Mesodermal cell (in vitro differentiated cells): Measurements from ENCODE around the gene KIF26B.

ENCODE experiments used
- H3K27ac ChIP-seq: 2 replicates; pipeline ENCODE4 v1.7.0; 2013; ENCODE audit warnings: mild to moderate bottlenecking, low read depth, low read length, moderate library complexity; ENCODE audit not compliant: severe bottlenecking
- H3K36me3 ChIP-seq: 2 replicates; pipeline ENCODE4 v1.7.1; 2013; ENCODE audit warnings: mild to moderate bottlenecking, low read length, moderate library complexity; ENCODE audit not compliant: control insufficient read depth, insufficient read depth
- H3K4me1 ChIP-seq: one replicate; pipeline ENCODE4 v1.7.1; 2013; ENCODE audit warnings: mild to moderate bottlenecking, low read length; ENCODE audit not compliant: insufficient read depth, control insufficient read depth, poor library complexity, severe bottlenecking
- H3K4me3 ChIP-seq: 2 replicates; pipeline ENCODE4 v1.7.0; 2013; ENCODE audit warnings: low read length, control low read depth, mild to moderate bottlenecking; ENCODE audit not compliant: insufficient read depth, poor library complexity, severe bottlenecking; ENCODE audit errors: extremely low read depth
- H3K9me3 ChIP-seq: 2 replicates; pipeline ENCODE4 v1.7.1; 2013; ENCODE audit warnings: mild to moderate bottlenecking, low read length, moderate library complexity; ENCODE audit not compliant: control insufficient read depth
- WGBS, 2 experiments: methylation state at CpG; one replicate each; pipeline ENCODE4 v1.1.5; 2013; ENCODE audit warnings: missing lambda C conversion rate in 2 of 2; ENCODE audit not compliant: insufficient coverage in 2 of 2; 5-methylcytosine and 5-hydroxymethylcytosine counted together

KIF26B gene

DNA sequence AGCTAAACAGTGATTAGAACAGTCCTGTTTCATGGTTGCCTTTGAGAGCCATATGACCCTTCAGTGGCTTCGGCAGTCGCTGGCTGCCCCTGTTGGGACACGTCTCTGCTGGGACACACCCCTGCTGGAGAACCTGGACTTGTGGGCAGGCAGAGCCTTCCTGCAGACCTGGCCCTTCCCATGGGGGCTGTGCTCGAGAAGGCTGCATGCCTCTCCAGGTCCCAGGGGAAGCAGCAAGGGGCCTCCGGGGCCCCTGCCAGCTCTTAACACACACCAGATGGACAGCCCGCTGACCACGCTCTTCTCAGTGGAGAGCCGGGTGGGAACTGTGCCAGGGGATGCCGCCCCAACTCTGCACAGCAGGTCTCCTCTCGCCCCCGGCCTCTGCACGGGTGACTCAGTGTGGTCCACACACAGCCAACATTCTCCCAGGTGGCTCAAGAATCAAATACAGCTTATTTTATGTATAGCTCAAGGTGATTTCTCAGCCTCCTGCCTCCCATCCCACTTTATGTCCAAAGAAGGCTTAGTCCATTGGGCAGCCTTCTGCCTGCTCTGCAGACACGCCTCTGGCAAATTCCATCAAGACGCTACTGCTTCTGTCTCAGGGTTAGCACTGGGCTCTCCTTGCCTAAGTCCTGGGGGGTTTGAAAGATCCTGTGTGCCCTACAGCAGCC is 450.8 kb downstream of the KIF26B start:
- Histone ChIP-seq H3K36me3 (no peaks in the 10 kb centered on the region), H3K27ac (no peak overlapping the region), H3K4me1 (peaks cover 5% of the 10 kb centered on the region), H3K4me3 (no peak overlapping the region), H3K9me3 (no peaks in the 10 kb centered on the region)
- 87 to 88% methylated on average over 7 to 14 of the region's 14 CpGs for WGBS, 2 experiments

DNA sequence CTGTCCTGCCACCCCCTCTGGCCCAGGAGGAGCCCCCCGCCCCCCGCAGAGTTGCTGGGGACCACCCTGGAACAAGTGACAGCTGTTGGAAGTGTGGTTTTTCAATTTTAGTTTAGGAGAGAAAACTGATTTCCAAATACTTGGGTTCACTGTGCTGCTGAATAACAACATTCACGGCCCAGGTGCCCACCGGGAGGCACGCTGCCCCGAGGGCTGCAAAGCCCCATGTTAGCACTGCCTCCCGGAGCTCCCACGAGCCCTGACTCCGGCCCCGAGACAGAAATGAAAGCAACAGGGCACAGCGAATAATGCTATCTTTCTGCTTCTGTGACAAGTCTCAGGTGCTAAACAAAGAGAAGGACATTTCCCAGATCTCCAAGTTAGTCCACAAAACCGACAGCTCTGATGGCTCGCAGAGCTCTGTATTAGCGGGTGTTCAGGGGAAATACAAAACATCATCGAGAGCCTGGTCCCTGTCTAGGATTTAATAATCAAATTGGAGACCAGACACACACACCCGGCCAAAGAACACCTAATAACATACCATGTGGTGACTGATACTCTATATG is 451.5 kb downstream of the KIF26B start:
- Histone ChIP-seq H3K4me1 (peaks cover 5% of the 10 kb centered on the region), H3K4me3 (no peak overlapping the region), H3K36me3 (no peaks in the 10 kb centered on the region), H3K9me3 (no peaks in the 10 kb centered on the region), H3K27ac (no peak overlapping the region)
- 77 to 93% methylated on average over 10 to 12 of the region's 16 CpGs for WGBS, 2 experiments

DNA sequence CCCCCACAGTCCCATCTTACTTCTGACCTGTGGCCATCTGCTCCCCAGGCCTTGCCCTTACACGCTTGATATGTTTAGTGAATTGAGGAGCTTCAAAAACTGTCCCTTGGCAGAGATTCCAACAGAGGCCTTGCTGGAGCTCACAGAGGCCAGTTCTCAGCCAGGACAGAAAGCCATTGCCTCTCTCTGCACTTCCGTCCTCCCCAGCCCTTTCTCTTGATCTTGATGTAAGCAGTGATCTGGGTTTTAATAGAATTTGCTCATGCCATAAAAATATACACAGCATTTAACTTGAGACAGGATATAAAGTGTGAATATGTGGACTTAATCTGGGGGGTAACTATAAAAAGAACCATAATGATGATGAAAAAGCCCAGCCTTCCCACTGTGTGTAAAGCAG is 453.5 kb downstream of the KIF26B start:
- H3K4me1 ChIP-seq: peaks cover 5% of the 10 kb centered on the region
- no CpG with 5 or more reads among the region's 2 CpGs for WGBS, 2 experiments
- H3K27ac ChIP-seq: no peak overlapping the region

DNA sequence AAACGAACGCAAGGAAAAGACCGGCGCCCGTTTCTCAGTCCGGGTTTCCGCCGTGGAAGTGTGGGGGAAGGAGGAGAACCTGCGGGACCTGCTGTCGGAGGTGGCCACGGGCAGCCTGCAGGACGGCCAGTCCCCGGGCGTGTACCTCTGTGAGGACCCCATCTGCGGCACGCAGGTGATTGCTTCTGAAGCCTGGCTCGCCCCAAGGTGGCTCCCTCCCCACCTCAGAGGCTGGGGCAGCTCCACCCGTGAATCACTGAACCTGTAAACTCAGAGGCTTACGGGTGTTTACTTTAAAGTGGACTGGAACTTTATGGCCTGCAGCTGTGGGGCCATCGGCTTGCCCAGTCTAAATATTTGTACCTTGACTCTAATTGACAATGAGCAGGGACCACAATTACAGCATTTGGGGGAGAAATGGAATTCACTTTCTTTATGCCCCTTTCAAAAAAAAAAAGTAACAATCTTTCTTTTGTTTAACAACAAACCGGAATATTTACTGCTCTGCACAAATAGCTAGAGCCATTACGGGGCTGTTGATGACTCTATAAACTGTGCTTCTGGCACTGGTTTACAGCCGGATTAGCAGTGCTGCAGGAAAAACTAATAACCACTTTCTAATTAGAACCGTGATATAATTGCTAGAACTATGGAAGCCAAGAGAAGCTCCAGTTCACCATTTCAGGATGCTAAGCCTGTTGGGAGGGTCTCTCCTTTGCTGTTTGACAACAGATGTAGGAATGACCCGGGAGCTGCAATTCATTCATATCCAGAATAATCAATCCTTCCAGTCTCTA is 454.8 kb downstream of the KIF26B start:
- 92 to 95% methylated on average over 17 to 22 of the region's 25 CpGs for WGBS, 2 experiments
- peaks cover 5% of the 10 kb centered on the region for H3K4me1 ChIP-seq
- no peaks in the 10 kb centered on the region for H3K36me3 ChIP-seq
- H3K27ac ChIP-seq: no peak overlapping the region
- H3K9me3 ChIP-seq: no peaks in the 10 kb centered on the region
- no peak overlapping the region for H3K4me3 ChIP-seq

More for the DNA sequence above, 453.5 kb downstream of the KIF26B start:
- Histone ChIP-seq H3K9me3 (no peaks in the 10 kb centered on the region), H3K36me3 (no peaks in the 10 kb centered on the region), H3K4me3 (no peak overlapping the region)

DNA sequence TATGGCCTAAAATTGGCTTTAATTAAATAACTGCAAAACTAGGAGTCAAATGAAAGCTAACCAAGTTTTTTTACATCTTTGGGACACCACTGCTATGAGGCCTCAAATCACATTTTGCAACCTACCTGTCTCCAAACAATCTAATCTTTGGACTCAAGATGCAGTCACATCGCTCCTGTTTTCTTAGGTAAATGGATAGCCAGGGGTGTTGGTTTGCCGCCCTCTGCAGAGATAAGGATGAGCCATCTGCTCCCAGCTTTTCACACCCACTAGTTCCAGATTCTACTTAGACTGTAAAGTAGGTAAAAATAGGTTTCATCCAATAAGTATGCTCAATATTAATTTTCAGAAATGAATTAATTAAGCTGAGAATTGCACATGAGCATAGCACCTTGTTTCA is 456.5 kb downstream of the KIF26B start:
- Histone ChIP-seq H3K4me1 (no peaks in the 10 kb centered on the region), H3K9me3 (no peaks in the 10 kb centered on the region), H3K36me3 (no peaks in the 10 kb centered on the region), H3K4me3 (no peak overlapping the region), H3K27ac (no peak overlapping the region)
- WGBS, 2 experiments: 86% methylated on average over 1 of the region's 2 CpGs; no CpG with 5 or more reads in 1 of the 2 experiments

DNA sequence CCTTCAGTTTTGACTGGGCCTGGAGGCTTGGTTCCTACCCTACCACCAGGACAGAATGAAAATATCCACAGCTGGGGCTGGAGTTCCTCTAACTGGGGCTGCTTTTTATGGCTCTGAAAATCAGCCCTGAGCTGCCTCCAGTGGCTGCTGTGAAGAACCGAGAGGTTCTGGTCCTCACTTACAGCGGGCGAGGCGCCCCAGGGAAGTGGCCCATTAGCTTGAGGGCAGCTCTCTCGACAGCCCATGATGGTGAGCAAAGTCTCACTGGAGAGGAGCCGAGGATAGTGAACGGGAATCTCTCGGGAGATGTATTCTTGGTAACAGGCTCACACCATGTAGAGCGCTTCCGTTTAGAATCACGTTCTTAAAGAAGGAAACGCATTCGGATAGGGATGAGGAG is 459.7 kb downstream of the KIF26B start:
- 90 to 93% methylated on average over 11 to 13 of the region's 13 CpGs for WGBS, 2 experiments
- H3K4me1 ChIP-seq: no peaks in the 10 kb centered on the region
- H3K9me3 ChIP-seq: no peaks in the 10 kb centered on the region
- H3K4me3 ChIP-seq: no peak overlapping the region
- H3K27ac ChIP-seq: no peak overlapping the region
- no peaks in the 10 kb centered on the region for H3K36me3 ChIP-seq

DNA sequence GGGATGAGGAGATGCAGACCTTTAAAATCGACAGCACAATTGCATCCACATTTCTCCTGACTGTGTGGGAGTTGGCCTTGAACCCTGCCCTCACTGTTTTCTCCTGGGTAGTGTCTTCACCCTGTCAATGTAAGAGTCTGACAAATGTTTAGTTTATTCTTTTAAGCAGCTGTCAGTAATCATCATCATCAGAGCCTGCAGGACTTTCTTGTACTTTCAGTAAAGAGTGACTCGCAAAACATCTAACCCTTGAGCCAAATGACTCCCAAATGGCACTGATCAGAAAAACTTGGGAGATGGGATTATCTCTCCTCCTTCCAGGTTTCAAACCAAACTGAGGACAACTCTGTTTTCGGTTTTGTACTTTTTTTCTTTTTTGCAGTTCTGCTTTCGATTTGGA is 460.2 kb downstream of the KIF26B start:
- no peaks in the 10 kb centered on the region for H3K4me1 ChIP-seq
- 83% methylated on average over 2 of the region's 4 CpGs; no CpG with 5 or more reads in 1 of the 2 experiments for WGBS, 2 experiments
- H3K9me3 ChIP-seq: no peaks in the 10 kb centered on the region
- no peak overlapping the region for H3K27ac ChIP-seq
- no peaks in the 10 kb centered on the region for H3K36me3 ChIP-seq
- H3K4me3 ChIP-seq: no peak overlapping the region

DNA sequence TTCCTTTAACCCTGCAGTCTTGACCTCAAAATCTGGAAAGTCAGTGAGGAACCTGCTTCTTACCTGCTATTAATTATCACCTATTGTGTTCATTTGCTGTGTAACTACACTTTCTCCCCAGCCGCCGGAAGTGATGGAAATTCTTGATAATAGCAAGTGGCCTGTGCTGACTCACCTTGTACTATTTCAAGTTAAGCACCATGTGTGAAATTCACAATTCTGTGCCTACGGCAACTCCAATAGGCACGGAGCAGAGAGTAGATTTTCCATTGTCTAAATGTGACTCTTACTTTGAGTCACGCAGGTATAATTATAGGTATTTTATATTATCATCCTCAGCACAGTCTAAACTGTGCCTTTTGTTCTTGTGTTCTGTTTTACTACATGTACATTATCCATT is 466.8 kb downstream of the KIF26B start:
- Histone ChIP-seq H3K9me3 (no peaks in the 10 kb centered on the region), H3K4me1 (no peaks in the 10 kb centered on the region), H3K4me3 (no peak overlapping the region), H3K27ac (no peak overlapping the region), H3K36me3 (no peaks in the 10 kb centered on the region)
- no CpG with 5 or more reads among the region's 5 CpGs for WGBS, 2 experiments

DNA sequence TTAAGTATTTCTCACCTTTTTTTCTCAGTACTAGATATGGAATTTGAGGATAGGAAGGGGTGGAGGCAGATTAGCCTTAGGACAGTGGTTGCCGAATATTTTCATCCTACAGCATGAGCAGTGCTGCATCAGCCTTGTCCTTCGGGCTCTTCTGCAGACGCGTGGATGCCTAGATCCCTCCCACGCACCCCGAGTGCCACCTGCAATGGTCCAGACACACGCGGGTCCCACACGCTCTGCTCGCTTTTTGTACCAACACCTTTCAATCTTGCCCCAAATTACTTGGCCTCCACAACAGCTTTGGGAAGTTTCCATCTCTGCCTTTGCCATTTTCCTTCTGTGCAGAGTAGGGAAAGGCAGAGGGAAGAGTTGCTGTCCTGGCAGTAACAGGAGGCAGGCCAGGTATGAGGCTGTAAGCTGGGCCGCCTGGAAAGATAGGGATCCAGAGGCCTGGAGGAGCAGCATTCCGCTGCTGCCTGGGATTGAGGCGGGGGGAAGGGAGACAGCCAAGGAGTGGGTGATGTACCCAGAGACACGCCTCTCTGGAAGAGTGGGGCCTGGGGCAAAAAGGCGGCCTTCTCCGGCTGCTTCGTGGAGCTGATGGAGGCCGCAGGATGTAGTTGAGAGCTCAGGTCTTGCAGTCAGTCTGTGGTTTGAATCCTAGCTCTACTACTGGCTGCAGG is 467.7 kb downstream of the KIF26B start:
- Histone ChIP-seq H3K27ac (no peak overlapping the region), H3K4me3 (no peak overlapping the region), H3K9me3 (no peaks in the 10 kb centered on the region), H3K36me3 (no peaks in the 10 kb centered on the region), H3K4me1 (no peaks in the 10 kb centered on the region)
- 79 to 82% methylated on average over 14 of the region's 18 CpGs for WGBS, 2 experiments

DNA sequence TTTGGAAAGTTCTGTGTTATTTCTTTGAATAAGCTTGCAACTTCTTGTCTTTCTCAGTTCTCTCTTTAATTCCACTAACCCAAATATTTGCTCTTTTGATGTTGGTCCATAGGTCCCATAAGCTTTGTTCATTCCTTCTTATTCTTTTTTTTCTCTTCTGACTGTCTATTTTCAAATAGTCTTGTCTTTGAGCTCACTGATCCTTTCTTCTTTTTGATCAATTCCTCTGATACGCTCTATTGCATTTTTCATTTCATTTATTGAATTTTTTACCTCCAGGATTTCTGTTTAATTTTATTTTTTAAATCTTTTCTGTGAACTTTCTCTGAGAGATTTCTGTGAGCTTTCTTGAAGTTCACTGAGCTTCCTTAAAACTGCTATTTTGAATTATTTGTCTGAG is 486.6 kb downstream of the KIF26B start:
- peaks cover 12% of the 10 kb centered on the region for H3K9me3 ChIP-seq
- no peaks in the 10 kb centered on the region for H3K4me1 ChIP-seq
- no peaks in the 10 kb centered on the region for H3K36me3 ChIP-seq
- H3K4me3 ChIP-seq: no peak overlapping the region
- no CpG with 5 or more reads among the region's 1 CpG for WGBS, 2 experiments
- no peak overlapping the region for H3K27ac ChIP-seq
